Activated naive CD4-positive, alpha-beta T cell treated with anti-CD3 and anti-CD28 coated beads, Interleukin-2, amount 50 U/mL, for 72 hours (primary cell): Measurements from ENCODE around the gene KRT31. TPM values are rescaled to one million over a fixed set of nuclear protein-coding genes. Genes with fewer than 3 reads are reported as not detected.

ENCODE experiments used
- ATAC-seq, 2 donors: fragments of 150-1000 bp; cut with Tn5 transposase; 2 replicates each; pipeline ENCODE4 v1.10.0; 2021; ENCODE audit warnings: mild to moderate bottlenecking in 2 of 2, moderate library complexity in 2 of 2
- DNase-seq, 2 donors: peaks; one replicate each; pipeline ENCODE4 v3.0.0; 2021 to 2022; ENCODE audit warnings: low spot score in 2 of 2
- H3K27ac Mint-ChIP-seq, 2 donors: one replicate each; pipeline ENCODE4 v1.8.0; 2022; ENCODE audit warnings: mild to moderate bottlenecking in 2 of 2, mixed read lengths in 2 of 2
- H3K36me3 Mint-ChIP-seq, 2 donors: one replicate each; pipeline ENCODE4 v1.8.0; 2022; ENCODE audit warnings: mixed read lengths in 2 of 2
- H3K9me3 Mint-ChIP-seq, 2 donors: one replicate each; pipeline ENCODE4 v1.8.0; 2022; ENCODE audit warnings: mixed read lengths in 2 of 2
- total RNA-seq, 2 donors: library from RNA; stranded (reverse); gene quantifications; one replicate each; pipeline ENCODE4 v1.2.3, GENCODE V29; 2022

The KRT31 gene
- total RNA-seq, 2 donors from 2014 or later, result not detected

DNA sequence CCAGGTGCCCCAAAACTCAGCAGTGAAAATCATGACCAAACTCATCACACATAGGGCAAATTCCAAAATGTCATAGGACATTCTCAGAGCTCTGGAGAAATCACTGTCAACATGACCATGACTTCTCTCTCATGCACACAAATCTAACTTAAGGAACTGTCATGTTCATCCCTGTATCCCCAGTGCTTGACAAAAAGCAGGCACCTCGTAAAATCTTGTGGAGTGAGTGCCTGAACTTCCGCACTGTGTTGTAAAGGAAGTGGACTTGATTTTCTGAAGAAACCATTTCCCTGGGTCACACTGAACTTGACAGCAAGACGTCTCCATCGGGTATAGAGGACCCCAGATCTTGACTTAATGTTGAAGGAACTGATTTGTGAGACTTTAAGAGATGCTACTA, 24.2 kb upstream of the KRT31 start:
- H3K9me3 Mint-ChIP-seq, result no peaks in the 10 kb centered on the region
- DNase-seq (no peak), ATAC-seq (no peak)
- H3K27ac Mint-ChIP-seq, result peak overlapping the region in 1 of 2 donors; percentile 21
- no peaks in the 10 kb centered on the region for H3K36me3 Mint-ChIP-seq

DNA sequence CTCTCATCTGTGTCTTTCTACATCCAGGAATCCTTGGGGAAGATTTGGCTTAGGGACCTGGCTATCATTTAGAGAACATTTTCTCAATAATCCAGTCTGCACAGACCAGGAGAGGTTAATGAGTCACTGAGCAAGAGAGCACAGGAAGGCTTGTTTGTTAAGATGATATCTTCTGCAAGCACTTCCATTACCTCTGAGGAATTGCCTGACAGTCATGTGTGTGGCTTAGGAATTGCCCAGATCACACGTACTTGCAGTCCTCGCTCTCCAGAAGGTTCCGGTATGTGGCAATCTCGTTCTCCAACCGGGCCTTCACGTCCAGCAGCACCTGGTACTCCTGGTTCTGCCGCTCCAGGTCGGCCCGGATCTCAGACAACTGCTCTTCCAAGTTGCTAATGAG, 23.7 kb upstream of the KRT31 start:
- H3K9me3 Mint-ChIP-seq, result no peaks in the 10 kb centered on the region
- ATAC-seq, result no peak
- no peak for DNase-seq
- H3K27ac Mint-ChIP-seq, result peak overlapping the region in 1 of 2 donors; percentile 21
- H3K36me3 Mint-ChIP-seq, result no peaks in the 10 kb centered on the region

DNA sequence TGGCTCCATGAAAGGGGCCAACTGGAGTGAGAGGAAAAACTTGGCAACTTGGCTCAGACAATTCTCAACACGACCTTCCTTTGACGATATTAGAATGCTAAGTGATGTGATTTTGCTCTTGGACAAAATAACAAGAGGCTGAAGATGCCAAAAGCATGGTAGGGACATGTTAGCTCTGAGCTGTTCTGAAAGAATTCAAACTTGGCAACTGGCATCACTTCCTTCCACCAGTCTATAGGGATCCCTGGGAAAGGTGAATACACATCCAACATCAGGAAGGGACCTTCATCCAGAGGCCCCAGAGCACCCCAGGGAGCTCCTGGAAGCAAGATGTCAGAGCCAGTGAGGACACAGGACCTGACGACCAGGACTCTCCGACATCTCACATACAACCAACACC, 22.7 kb upstream of the KRT31 start:
- DNase-seq (no peak), ATAC-seq (no peak)
- H3K36me3 Mint-ChIP-seq, result no peaks in the 10 kb centered on the region
- no peaks in the 10 kb centered on the region for H3K9me3 Mint-ChIP-seq
- no peak overlapping the region for H3K27ac Mint-ChIP-seq

DNA sequence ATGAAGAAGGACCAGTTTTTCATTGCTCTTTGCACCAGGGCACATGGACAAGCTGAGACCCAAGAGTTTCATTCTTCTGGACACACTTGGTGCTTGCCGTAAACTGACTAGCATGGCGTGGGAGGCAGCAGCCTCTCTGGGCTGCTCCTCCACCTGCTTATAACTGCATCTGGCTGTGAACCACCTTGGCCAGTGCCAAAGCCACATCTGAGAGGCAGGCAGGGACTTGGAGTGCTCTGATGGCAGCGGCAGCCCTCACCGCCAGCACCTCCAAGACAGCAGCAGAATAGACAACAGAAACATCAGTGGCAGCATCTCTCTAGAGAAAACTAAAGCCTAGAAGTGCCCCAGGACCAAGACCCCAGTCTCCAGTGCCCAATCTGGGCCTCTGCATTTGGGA, 22.3 kb upstream of the KRT31 start:
- Mint-ChIP-seq H3K9me3 (no peaks in the 10 kb centered on the region), H3K36me3 (no peaks in the 10 kb centered on the region), H3K27ac (no peak overlapping the region)
- DNase-seq, result no peak
- ATAC-seq, result no peak

DNA sequence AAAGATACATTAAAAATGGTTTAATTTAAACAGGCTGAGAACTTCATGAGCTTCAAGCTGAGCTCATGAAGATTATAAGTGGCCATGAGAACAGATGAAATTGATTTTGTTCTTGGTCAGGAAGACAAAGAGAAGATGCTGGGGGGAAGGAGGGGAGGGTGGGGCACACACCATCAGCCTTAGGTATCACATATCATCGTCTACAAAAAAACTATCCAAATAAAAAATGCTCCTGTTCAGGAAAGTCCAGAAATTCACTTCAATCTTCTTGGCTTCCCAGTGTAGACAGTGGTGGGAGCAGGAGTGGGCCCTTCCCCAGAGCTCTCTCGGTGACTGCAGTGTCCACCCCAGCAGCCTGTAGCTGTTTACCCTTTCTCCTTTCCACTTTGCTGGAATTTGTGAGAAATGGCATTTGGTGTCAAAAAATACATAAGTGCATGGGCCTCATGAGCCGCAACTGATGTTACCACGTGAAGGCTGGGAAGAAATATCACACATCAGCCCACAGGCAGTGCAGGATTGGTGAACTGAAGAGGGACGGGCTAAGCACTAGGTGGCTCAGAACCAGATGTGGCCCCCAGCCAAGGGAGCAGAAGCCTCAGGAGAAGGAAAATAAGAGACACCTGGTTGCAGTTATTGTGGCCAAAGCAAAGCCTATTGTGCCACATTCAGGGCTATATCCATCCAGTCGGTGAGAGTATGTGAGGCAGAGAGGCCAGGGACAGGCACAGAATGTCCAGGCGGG, 20.9 kb upstream of the KRT31 start:
- no peak overlapping the region for H3K27ac Mint-ChIP-seq
- ATAC-seq (no peak), DNase-seq (no peak)
- no peaks in the 10 kb centered on the region for H3K36me3 Mint-ChIP-seq
- no peaks in the 10 kb centered on the region for H3K9me3 Mint-ChIP-seq

DNA sequence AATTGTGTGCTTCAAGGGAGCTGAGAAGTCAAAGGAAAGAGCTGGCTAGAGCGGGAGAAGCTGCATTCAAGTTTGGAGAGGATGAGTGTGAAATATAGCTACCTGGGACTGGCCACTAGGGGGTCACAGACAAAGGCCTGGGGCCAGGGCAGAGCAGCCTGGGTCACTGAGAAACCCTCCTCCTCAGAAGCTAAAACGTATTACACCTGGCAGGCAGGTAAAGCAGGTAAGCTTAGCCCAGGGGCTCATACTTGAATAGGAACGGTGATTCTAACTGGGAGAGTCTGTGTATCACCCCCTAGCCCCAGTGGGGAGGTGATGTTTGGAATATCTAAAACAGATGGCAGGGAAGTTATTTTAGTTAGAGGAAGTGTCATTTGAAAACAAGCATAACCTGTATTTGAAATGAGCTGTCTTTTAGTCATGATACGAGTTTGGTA, 20.2 kb upstream of the KRT31 start:
- no peaks in the 10 kb centered on the region for H3K36me3 Mint-ChIP-seq
- ATAC-seq, result peak in 1 of 2 donors; percentile 43
- H3K27ac Mint-ChIP-seq, result peak overlapping the region in 1 of 2 donors; percentile 27

DNA sequence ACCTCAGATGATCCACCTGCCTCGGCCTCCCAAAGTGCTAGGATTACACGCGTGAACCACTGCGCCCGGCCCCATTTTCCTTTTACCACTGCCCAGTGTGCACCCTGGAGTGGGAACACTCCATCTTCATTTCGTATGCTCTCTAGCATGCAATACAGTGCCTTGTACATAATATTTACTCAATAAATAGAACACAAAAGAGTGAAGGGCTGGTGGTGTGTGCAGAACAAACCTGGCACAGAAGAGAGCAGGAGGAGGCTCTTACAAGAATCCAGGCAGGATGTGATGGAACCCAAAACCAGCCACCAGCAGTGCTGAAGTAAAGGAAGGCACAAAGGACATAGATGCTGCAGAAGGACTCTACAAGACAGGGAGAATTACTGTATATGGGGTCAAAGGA, 19.7 kb upstream of the KRT31 start:
- Mint-ChIP-seq H3K27ac (peak overlapping the region in 1 of 2 donors; percentile 27), H3K36me3 (no peaks in the 10 kb centered on the region), H3K9me3 (no peaks in the 10 kb centered on the region)
- ATAC-seq (no peak), DNase-seq (no peak)

More for the DNA sequence above, 20.2 kb upstream of the KRT31 start:
- no peak for DNase-seq
- no peaks in the 10 kb centered on the region for H3K9me3 Mint-ChIP-seq

DNA sequence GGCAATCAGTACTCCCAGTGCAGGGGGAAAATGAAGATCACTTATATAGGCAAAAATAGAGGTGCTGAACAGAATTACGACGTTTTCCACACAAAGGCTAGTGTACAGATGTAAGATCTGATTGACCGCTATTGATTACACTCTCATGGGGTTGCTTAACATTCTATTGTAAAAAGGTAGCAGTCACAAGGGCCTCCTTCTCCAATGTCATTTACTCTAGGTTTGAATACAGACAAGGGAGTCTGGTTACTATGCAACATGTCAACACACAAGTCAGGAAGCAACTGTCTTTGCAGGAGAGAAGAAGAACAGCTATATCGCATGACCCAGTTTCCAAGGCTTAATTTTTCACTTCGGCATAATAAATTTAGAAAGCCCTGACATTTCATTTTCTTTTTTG, 19.1 kb upstream of the KRT31 start:
- no peak for ATAC-seq
- Mint-ChIP-seq H3K27ac (no peak overlapping the region), H3K9me3 (no peaks in the 10 kb centered on the region), H3K36me3 (no peaks in the 10 kb centered on the region)
- no peak for DNase-seq

DNA sequence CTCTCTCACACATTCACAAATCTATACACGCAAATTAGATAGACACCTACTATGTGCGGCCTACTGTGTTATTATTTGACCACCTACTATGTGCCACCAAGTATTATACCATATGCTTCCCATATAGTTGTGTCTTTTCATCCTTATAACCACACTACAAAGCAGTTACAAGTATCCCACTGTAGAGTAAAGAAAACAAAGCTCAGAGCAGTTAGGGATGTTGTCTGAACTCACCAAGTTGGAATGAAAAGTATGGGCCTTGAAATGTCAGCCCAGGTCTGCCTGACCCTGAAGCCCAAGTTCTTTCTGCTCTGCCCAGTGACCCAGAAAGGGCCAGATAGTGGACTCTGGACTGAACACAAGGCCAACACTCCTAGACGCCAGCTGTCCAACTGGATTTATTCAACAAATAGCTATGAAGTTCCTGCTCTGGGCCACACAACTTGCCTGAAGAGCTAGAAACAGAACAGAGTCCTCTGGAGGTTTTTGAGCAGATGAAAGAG, 18.5 kb upstream of the KRT31 start:
- DNase-seq (no peak), ATAC-seq (no peak)
- Mint-ChIP-seq H3K27ac (no peak overlapping the region), H3K9me3 (no peaks in the 10 kb centered on the region), H3K36me3 (no peaks in the 10 kb centered on the region)

DNA sequence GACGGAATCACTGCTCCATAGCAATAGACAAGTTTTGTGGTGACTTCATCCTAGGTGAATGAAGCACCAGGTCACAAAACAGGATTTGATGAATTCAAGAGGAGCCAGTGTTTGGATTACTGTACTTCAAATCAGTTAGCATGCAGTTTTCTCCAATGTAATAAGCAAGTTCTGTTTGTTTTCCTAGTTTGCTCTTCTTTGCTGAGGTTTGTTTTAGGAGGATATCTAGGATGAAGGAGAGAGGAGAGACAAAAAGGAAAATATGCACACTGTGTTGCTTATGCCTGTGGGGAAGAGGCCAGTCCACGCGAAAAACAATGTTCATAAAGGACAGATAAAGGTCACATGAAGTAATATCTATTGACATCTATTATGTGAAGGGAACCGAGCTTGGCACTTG, 18.0 kb upstream of the KRT31 start:
- H3K36me3 Mint-ChIP-seq, result no peaks in the 10 kb centered on the region
- DNase-seq (no peak), ATAC-seq (no peak)
- no peaks in the 10 kb centered on the region for H3K9me3 Mint-ChIP-seq
- no peak overlapping the region for H3K27ac Mint-ChIP-seq

DNA sequence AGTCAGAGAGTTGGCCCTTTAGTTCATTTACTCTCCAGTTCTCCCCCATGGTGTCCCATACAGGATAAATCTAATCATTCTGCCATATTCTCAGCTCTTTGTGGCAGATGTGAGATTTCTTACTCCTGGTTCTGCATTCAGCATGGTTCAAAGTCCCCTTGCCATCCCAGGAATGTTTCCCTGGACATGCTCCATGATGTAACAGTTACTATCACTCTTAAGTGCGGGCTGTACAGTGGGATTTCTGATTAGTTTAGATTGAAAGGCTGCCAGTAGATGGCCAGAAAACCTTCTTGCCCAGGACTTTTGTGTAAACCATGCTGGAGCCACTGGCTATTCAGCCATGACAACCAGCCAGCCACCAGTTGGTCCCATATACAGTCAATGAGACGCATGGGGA, 16.6 kb upstream of the KRT31 start:
- ATAC-seq, result no peak
- H3K9me3 Mint-ChIP-seq, result no peaks in the 10 kb centered on the region
- H3K27ac Mint-ChIP-seq, result no peak overlapping the region
- no peak for DNase-seq
- H3K36me3 Mint-ChIP-seq, result no peaks in the 10 kb centered on the region

DNA sequence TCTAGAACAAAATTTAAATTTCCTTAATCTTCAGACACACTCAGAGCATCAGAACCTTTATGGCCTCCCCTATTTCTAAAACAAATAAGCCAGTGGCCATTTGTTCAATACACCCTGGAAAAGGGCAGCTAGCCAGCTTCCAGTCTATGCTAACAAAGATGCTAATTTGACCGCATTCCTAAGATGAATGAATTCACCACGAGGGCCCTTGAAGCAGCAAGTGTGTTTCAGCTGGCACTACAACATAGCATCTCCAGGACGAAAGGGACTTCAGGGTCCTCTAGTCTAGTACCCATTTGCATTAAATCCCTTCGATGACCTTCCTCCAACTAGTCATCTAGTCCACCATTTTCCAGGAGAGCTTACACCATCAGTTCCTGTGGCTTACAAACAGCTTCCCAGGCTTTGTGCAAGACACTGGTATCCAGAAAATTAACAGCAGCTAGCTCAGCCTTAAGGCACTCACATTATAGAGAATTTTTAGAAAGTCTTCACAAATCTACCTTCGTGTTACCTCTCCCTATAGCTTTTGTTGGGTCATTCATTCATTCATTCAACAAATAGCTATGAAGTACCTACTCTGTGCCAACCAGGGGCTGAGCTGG, 16.0 kb upstream of the KRT31 start:
- H3K36me3 Mint-ChIP-seq, result no peaks in the 10 kb centered on the region
- H3K9me3 Mint-ChIP-seq, result no peaks in the 10 kb centered on the region
- no peak overlapping the region for H3K27ac Mint-ChIP-seq
- ATAC-seq, result no peak
- no peak for DNase-seq

DNA sequence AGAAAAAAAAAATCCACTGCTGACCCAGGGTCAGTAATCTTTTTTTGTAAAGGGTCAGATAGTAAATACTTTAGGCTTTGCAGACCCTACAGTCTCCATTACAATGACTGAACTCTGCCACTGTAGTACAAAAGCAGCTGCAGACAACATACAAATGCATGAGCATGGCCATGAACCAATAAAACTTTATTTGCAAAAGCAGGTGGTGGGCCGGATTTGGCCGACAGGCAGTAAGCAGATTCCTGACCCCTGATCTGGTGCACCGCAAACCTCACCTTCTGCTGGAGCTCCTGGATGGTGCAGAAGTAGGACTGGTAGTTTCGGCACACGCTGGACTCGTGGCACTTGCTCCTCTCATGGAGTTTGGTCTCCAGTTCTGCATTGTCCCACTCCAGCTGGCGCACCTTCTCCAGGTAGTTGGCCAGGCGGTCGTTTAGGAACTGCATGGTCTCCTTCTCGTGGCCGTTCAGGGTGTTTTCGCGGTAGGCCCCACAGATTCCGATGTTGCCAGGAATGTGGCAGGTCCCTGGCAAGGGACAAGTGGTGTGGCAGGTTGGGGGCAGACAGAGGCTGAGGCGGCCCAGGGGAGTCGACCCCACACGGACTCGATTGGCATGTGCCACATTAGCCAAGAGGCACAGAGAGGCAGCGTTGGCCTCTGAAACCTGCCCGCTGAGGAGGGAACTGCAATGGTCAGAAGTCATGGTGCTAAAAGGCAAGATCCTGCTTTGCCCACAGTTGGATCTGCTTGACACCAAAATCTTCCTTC, 13.8 kb upstream of the KRT31 start:
- H3K36me3 Mint-ChIP-seq, result no peaks in the 10 kb centered on the region
- DNase-seq (no peak), ATAC-seq (no peak)
- H3K9me3 Mint-ChIP-seq, result no peaks in the 10 kb centered on the region
- H3K27ac Mint-ChIP-seq, result no peak overlapping the region

DNA sequence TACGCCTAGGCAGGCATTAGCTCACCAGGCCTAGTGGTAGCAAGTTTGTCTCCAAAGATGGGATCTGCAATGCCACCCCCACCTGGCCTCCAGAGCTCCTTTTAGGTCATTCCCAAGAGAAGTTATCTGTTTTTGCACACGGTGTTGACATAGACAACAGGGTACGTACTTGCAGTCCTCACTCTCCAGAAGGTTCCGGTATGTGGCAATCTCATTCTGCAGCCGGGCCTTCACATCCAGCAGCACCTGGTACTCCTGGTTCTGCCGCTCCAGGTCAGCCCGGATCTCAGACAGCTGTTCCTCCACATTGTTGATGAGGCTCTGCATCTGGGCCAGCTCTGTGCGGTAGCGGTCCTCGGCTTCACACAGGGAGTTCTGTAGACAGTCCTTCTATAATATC, 9.8 kb upstream of the KRT31 start:
- H3K36me3 Mint-ChIP-seq, result peaks cover 0 to 9% of the 10 kb centered on the region in 2 donors
- no peak overlapping the region for H3K27ac Mint-ChIP-seq
- ATAC-seq, result no peak
- no peak for DNase-seq
- peaks cover 0 to 4% of the 10 kb centered on the region in 2 donors for H3K9me3 Mint-ChIP-seq

DNA sequence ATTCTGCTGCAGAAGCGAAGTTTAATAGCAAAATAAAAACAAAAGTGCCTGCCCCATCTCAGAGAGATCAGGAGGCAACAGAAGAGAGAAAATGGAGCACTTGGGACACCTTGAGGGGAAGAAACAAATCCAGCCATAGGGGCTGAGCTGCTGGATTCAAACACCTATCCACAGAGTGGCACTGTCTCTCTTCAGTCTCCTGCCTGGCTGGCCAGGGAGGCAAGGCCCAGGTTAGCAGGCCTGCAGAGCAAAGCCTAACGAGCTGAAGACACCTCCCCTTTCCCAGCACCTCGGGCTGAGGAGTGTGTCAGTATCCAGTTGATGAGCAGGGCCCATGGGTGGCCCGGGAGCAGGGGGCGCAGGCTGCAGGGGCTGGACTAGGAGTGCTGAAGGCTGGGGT, 8.8 kb upstream of the KRT31 start:
- DNase-seq (no peak), ATAC-seq (no peak)
- no peak overlapping the region for H3K27ac Mint-ChIP-seq
- peaks cover 0 to 11% of the 10 kb centered on the region in 2 donors for H3K36me3 Mint-ChIP-seq
- H3K9me3 Mint-ChIP-seq, result peaks cover 0 to 5% of the 10 kb centered on the region in 2 donors

DNA sequence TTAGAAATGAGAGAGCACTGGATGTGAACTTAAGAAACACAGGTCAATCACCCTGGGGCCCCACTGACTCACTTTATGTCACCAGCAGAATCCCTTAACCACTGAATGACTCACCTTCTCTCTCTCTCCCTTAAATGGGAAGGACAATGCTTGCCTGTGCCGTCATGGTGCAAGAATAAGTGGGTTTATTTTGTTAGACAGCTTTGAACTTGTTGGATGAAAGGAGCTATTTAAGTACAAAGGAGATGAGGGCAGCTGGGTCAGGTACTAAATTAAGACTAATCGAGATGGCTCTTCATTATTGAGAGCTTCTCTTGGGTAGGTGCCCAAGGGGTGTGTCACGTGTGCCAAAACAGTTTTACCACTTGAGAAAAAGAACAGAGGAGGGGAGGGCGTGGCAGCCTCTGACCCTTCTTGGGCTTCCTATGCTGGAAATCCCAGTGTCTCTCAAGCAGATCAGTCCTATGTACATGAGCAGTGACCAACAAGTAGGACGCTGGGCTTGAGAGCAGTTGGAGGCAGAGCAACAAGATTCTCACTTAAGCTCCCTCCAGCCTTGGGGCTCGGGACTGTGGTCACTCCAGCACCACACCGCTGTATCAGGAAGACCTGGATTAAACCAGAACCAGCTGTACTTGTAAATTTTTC, 6.7 kb upstream of the KRT31 start:
- DNase-seq, result peak in 1 of 2 donors; percentile 47
- peaks cover 0 to 11% of the 10 kb centered on the region in 2 donors for H3K36me3 Mint-ChIP-seq
- H3K27ac Mint-ChIP-seq, result peak overlapping the region; percentile 75 to 89
- ATAC-seq, result peak; percentile 90 to 92
- peaks cover 0 to 5% of the 10 kb centered on the region in 2 donors for H3K9me3 Mint-ChIP-seq
